GM19397 (cell line): Measurements from ENCODE around the gene BRAT1.

Source experiments
- ATAC-seq: cut with Tn5 transposase; IDR thresholded peaks from one replicate; pipeline ENCODE4 v1.9.1; 2021; ENCODE audit warnings: mild to moderate bottlenecking, moderate library complexity; ENCODE audit not compliant: unreplicated experiment

The BRAT1 gene

DNA sequence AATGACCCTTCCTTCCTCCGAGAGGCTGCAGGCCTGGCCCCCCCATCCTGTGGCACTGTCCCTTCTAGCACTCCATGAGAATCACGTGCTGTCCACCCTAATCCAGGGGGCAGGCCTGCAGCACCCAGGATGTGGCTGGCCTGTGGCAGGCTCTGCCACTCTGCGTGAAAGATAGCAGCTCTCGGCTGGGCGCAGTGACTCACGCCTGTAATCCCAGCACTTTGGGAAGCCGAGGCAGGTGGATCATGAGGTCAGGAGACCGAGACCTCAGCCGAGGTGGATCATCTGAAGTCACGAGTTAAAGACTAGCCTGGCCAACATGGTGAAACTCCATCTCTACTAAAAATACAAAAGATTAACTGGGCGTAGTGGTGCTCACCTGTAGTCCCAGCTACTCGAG, 54.6 kb downstream of the BRAT1 start:
- no peak for ATAC-seq

DNA sequence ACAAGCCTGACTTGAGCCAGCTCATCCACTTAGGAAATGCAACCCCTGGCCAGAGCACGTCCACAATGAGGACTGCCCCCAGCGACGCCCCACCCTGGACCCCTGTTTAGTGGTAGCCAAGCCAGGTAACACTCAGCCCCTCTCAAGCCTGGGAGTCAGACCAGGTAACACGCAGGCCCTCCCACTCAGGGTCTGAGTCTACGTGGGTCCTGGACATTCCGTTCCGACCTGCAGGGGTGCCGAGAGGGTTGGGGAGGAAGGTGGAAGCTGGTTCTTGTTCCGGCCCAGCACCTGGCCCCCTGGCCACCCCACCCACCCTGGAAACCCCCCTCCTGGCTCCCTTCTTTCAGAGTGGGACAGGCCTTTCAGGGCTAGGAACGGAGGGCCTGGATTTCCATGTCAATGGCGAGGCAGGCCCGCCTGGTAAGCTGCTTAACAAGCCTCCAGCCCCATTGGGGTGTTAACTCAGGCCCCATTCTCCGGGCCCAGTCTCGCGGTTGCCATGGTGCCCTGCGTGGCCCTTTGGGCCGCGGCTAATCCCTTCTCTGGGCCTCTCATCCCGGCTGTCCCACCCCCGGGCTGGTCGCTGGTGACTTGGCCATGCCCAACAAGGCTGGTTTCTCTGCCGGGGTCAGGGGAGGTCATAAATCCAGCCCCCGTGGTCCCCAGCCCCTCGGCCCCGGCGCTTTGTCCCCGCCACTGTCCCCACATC, 55.4 kb downstream of the BRAT1 start:
- ATAC-seq: no peak

DNA sequence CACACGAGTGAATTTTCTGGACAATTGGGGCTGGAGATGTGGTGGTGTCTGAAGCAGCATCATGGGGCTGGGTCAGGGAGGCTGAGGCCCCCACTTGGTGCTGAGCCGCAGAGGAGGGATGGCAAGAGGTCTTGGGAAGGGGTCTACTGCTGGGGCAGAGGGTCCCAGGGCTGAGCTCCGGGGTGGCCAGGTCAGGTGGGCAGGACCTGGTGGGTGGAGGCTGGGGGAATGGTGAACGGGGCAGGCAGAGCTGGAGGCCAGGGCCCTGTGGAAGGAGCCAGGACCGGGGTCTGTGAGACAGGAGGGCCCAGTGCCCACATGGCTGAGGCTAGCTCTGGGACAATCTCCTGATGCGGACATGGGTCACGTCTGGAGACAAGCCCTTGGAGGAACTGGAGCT, 56.1 kb downstream of the BRAT1 start:
- ATAC-seq: no peak

DNA sequence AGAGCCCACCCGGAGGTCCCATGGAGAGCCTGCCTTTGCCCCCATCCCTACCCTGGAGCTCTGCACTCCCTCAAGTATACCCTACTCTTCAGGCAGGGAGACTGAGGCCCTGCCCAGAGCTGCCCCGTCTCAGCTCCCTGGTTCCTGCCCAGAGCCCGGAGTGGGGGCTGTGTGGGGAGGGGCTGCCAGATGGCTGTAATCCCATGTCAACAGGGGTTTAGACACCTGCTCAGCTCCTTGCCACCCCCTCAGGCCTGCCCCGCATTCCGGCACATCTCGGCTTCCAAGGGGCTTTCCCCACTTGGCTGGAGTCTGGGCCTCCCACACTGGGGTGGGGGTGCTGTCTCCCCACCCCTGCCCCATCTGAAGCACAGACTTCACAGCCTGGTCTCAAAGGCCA, 56.6 kb downstream of the BRAT1 start:
- no peak for ATAC-seq

DNA sequence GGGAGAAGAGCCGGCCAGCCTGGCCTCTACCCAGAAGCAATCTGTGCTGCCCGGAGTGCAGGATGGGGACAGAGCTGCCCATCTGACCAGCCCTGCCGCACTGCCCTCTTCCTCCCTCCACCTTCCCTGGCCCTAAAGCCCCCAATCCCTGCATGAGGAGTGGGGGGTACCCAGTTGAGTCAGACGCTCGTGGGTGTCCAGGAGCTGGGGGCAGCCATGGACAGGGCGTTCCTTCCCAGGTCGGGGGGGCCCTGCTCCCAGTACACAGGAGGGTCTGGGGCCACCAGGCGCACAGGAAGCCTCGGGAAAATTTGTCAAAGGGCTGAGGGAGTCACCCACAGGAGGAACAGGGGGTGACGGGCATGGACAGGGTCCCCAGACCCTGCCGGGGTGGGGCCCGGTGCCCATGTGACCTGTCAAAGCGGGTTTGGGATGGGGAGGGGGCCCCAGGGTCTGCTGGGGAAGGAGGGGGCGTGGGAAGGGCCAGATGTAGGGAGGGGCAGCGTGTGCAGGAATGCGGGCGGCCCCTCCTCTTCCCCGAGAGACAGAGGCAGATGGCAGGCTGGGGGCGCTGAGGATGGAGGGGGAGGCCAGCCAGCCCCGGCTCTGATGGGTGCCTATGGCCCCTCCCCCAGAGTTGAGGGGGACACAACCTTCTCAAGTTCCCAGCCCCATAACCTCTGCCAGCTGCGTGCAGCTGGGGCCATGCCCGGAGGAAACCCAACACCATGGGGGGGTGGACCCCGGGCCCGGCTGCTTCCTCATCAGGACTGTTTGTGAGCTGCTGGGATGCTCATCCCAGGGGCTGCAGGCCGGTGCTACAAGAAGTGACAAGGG, 57.6 kb downstream of the BRAT1 start:
- ATAC-seq: no peak

DNA sequence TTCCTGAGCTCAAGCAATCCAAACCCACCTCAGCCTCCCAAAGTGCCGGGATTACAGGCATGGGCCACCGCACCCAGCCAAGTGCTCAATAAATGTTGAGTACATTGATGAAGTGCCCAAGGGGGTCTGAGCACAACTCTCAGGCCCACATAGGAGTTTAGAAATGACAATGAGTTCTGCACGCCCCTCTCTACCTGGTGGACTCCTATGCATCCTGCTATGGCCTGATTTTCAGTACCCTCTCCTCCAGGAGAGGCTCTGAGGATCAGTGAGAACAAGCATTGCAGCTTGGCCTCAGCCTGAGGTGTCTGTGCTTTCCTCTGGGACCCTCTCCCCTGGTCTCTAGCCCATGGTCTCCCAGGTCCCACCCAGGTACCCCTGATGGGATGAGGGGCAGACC, 58.3 kb downstream of the BRAT1 start:
- no peak for ATAC-seq

DNA sequence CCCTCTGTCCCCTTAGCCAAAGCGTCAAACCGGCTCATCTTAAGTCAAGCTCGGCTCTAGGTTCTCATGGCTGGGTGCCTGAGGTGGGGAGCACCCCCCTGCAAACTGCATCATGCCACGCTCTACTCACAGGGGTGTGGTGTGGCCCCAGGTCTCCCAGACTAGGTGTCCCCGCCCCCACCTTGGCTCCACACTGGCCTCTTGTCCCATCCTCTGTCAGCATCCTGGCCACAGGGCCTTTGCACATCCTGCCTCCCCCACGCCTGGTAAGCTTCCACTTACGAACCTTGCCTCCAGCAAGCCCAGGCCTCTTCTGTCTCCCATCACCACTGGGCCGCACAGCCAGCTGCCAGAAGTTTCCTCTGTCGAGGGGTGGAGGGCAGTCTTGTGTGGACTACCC, 58.9 kb downstream of the BRAT1 start:
- ATAC-seq: no peak

DNA sequence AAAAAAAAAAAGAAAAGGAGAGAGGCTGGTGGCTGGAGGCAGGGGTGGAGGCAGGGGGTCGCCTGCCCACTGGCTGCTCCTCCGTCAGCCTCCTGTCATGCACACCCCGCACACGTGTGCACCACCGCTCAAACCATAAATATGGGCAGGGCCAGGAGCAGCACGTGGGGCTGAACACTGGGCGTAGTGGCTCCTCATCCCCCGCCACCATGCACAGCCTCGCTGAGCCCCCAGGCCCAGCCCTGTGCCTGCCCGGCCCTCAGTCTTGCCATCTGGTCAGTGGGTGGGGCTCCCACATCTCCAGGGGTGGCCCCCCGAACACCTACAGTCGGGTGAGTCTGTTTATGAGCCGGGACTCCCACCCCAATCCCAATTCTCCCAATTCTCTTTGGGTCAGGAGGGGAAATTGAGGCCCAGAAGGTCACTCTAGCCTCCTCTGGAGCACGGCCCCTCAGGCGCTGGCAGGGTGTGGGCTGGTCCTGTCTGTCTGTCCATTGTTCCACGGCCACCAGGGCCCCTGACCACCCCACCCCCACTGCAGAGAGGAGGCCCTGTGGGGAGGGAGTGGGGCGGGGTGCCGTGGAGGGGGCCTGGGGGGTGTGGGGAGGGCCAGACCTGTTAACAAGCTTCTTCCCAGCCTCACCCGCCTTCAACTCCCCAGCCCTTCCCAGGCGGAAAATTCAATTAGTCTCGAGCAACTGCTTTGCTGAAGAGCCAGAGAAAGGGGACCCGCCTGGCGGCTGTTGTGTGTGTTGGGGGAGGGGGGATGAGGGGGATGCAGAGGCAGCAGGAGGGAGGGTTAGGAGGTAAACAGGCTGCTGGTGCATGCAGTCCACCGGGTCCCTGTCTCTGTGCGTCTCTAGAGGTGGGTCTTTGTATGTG, 59.7 kb downstream of the BRAT1 start:
- ATAC-seq: no peak

DNA sequence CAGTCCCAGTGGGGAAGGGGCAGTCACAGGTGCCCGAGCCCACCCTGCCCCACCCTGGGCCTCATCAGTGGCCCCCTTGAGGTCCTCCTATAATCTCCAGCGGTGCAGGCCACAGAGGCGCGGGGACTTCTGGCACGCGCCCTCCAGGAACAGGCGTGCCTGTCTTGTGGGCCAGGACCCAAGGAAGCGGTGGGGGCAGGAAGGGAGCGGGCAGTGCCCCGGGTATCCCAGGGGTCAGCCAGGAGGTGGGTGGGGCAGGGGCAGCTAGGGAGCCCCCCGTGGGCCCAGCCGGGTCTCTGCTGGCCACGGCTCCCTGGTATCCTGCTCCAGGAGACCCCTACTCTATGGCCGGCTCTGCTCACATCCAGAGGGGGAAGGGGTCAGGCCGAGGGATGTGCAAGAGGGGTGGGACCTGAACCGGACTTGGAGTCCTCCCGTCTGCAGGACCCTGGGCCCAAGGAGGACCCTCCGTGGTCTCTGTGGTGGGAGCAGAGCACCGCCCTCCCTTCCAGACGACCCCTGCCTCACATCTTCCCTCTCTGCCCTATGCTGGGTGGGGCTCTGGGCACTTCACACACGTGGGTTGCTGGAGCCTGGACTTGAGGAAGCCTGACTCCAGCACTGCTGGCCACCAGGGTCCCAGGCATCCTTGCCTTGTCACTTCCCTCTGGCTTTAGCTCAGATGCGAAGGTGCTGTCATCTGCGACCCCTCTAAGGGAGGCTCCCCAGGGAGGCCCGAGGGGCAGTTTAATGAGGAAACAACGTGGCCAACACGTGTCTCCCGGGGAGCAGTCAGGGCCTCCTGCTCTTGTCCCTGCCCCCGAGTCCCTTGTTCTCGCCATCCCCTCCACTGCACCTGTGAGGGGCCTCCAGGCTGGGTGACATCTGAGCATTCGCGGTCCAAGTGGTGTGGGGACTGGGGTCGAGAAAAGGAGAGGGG, 60.9 kb downstream of the BRAT1 start:
- ATAC-seq: no peak

DNA sequence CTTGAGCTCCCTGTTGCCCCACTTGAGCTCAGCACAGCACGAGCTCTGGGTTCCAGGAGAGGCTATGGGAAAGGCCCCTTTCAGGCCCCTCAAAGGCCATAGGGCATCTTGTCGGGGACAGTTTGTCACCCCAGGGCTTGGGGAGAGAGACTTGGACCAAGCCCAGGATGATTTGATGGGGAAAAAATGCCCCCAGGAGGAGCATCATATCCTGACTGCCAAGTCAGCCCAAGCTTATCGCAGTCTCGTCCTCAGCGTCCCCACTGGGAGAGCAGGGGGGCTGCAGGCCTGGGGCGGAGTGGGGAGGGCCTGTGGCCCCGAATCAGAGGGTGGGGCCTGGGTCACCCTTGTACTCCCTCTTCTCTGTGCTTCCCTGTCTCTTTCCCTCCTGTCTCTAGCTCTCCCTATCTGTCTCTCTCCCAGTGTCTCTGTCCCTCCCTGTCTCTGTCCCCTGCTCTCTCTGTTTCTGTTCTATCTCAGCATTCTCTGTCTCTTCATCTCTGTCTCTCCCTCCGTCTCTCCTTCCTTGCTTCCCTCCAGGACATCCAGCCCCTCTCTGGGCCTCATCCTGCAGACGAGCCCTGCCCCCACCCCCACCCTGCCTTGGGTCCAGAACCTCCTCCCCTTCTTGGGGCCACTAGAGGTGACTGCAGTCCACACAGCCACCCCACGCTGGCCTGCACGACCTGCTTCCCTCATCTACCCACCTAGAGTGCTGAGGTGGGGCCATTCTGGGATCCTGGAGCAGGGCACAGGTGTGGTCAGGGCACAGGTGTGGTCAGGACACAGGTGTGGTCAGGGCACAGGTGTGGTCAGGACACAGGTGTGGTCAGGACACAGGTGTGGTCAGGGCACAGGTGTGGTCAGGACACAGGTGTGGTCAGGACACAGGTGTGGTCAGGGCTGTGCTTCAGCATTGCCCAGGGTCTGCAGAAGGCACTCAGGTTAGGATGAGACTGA, 61.8 kb downstream of the BRAT1 start:
- ATAC-seq: no peak

DNA sequence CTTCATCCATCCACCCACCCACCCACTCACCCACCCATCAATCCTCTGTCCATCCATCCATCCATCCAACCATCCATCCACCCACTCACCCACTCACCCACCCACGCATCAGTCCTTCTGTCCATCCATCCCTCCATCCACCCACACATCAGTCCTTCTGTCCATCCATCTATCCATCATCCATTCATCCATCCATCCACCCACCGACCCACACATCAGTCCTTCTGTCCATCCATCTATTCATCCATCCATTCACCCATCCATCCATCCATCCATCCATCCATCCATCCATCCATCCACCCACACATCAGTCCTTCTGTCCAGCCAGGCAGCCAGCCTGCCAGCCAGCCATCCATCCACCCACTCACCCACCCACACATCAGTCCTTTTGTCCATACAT, 63.3 kb downstream of the BRAT1 start:
- no peak for ATAC-seq

DNA sequence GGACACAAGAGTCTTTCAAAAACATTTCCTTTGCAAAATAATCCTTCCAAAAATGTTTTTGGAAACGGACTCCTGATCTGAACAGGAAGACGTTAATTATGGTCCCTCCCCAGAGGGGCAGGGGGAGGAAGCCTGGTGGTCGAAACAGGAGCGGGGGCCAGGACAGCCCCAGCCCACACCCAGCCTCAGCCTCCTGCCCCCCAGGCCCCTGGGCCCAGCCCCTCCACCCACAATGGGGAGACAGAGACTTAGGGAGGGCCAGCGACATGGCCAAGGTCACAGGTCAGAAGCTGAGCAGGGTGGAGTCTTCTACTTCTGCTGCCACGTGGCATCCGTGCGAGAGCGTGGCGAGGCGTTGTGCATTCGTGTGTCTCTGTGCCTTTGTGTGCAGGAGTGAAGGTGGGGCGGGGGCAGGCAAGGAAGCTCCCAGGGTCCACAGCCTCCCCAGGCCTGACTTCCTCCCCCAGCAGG, 65.1 kb downstream of the BRAT1 start:
- no peak for ATAC-seq

DNA sequence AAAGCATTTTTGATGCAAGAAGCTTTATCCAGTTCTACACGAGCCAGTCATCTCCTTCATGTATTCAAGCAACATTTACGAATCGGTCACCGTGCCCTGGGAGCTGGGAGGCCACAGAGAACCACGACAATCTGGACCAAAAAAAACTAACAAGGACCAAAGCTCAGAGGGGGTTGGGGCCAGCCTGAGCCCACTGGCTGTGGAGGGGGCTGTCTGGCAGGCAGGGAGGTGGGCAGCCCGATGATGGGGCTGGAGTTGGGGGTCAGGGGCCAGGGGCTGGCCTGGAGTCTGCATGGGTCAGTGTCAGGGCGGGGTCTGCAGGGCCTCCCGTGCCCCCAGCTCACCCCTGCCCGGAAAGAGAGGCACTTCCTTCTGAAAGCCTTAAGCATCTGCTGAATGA, 66.6 kb downstream of the BRAT1 start:
- ATAC-seq: no peak

DNA sequence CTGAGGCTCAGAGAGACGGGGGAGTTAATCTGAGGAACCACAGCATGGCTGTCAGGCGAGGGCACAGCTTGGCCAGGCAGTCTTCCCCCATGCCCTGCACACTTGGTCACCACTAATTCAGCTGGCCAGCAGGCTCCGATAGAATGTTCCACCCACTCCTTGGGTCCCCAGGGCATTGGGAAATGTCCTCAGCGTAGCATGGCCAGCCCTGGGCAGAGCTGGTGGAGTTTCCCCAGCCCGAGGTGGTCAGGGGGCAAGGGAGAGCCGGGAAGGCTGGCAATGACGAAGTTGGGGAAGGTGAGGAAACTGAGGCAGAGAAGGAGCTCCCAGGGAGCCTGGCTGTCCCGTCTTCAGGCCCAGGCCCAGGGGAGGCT, 67.1 kb downstream of the BRAT1 start:
- no peak for ATAC-seq
